GM23248 (cell line): ENCODE data around the gene ADAMTS6.

Source experiments
- EZH2 ChIP-seq: fragments of 200-600 bp; sonication (generic); IDR thresholded peaks from 2 replicates; pipeline ENCODE4 v1.6.1; 2018; ENCODE audit warnings: antibody characterized with exemption, mild to moderate bottlenecking; ENCODE audit not compliant: insufficient read depth, poor library complexity, severe bottlenecking
- EZH2phosphoT487 ChIP-seq: fragments of 200-600 bp; sonication (generic); IDR thresholded peaks from 2 replicates; pipeline ENCODE4 v1.6.1; 2018; ENCODE audit warnings: antibody characterized with exemption, moderate library complexity, mild to moderate bottlenecking, low read depth; ENCODE audit not compliant: insufficient read depth

- TF ChIP-seq EZH2 = no peak
- no peak for TF ChIP-seq EZH2phosphoT487
Observed at GRCh38 chr5:65390208-65390607, 91.5 kb downstream of the ADAMTS6 start.
